ENCODE results near the gene UTP25.

UTP25 gene

DNA sequence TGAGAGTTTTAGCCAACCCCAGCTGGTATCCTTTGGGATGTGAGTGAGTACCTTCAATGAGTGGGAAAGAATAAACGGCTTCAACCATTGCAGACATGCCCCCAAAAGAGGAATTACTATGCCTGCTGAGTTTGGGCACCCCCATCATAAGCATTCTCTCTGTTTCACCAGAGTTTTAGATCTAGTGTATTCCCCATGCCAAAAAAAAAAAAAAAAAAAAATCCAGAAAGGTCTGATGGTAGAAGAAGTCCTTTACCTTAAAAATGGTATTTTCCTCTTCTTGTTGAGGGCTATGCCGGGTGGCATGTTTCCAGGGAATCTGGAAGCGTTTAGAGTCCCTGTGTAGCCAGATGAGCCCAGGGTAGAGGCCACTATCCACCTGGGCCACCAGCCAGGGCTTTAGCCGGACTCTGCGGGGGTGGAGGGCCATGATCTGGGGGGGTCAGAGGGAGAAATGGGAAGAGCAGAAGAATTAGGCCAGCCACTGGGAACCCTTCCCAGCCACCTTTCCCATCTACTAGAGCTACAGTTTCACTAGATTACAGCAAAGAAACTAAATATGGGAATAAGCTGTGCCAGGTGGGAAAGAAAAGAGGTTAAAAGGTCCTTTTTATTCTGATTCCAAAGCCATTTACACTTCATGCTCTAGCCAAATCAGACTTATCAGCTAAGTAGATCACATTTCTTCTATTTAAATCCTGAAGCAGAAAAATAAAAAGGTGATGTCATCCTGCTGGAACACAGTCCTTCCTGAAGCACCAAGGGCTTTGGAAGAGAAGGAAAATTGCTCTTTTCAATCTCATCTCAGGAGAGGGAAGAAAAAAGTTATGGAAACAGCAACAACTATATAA is 26.6 kb upstream of the UTP25 start:
- H3K4me3 ChIP-seq (replicated peaks; ENCODE audit: low read depth, low read length) = no peak overlapping the region
- no peak for DNase-seq (ENCODE audit: extremely low read depth, low read depth)
- TF ChIP-seq, protein P1, sequence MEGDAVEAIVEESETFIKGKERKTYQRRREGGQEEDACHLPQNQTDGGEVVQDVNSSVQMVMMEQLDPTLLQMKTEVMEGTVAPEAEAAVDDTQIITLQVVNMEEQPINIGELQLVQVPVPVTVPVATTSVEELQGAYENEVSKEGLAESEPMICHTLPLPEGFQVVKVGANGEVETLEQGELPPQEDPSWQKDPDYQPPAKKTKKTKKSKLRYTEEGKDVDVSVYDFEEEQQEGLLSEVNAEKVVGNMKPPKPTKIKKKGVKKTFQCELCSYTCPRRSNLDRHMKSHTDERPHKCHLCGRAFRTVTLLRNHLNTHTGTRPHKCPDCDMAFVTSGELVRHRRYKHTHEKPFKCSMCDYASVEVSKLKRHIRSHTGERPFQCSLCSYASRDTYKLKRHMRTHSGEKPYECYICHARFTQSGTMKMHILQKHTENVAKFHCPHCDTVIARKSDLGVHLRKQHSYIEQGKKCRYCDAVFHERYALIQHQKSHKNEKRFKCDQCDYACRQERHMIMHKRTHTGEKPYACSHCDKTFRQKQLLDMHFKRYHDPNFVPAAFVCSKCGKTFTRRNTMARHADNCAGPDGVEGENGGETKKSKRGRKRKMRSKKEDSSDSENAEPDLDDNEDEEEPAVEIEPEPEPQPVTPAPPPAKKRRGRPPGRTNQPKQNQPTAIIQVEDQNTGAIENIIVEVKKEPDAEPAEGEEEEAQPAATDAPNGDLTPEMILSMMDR (IDR thresholded peaks at IDR 0.05; ENCODE audit: low read depth, low read length, missing control alignments) = no peak

DNA sequence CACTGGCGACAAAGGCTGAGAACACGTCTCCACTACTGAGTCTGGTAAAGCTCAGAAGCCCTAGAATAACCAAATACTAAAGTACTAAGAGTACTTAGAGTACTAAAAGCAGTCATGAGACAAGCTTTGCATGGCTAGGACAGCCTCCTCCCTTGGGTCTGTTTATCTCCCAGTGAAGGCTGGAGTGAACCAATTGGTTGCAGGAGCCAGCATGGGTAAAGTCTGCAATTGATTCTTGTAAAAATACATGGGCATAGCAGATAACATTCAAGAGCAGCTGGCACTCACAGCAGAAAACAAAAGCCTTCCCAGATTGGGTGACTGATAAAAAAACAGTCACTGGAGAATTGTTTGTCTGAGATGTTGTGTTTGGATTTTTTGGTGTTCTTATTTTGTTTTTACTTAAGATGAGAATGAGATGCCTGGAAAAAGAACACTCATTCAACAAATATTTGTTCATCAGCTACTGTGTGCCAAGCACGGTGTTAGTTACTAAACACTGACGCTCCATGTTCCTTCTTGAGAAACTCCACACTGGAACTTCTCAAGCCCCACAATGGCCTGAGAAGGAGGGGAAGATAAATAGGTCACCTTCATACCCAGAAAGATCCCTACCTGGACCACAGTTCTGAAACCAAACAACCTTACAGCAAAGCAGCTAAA is 25.5 kb upstream of the UTP25 start:
- no peak for DNase-seq (ENCODE audit: extremely low read depth, low read depth)
- TF ChIP-seq, protein P1 (IDR thresholded peaks at IDR 0.05; ENCODE audit: low read depth, low read length, missing control alignments) = no peak

DNA sequence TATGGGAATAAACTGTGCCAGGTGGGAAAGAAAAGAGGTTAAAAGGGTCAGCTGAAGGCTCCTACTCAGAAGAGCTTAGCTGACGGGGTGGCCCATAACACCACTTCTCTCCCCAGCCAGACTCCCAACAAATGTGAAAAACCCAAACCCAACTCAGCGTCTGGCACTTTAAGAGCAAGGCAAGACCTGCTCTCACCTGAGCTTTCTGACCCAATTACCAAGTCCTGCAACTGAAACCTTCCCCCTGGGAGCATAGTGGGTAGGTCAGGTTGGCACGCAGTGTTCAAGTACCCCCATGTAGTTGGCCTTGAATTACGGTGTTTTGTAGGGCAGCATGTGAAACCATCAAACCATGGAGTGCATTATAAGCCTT is 25.0 kb upstream of the UTP25 start:
- TF ChIP-seq, protein P1 (IDR thresholded peaks at IDR 0.05; ENCODE audit: low read depth, low read length, missing control alignments) = no peak
- no peak for DNase-seq (ENCODE audit: extremely low read depth, low read depth)
- H3K4me3 ChIP-seq (replicated peaks; ENCODE audit: low read depth, low read length) = no peak overlapping the region

More for the DNA sequence above, 25.5 kb upstream of the UTP25 start:
- no peak overlapping the region for H3K4me3 ChIP-seq (replicated peaks; ENCODE audit: low read depth, low read length)

DNA sequence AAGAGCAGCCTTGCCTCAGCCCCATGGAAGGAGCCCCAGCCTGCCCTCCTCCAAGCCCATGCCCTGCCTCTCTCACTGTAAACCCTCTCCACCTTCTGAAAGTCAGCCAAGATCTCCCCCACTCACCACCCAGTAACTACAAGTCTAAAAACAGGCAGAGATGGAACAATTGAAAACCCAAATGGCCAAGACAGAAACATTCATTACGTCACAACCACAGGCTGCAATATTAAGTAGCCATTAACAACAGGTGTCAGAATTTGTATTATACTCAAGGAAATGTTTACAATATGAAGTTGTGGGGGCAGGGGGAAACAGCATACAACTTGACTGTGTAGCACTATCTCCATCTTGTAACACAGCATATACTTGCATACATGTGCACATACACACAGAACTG is 24.2 kb upstream of the UTP25 start:
- H3K4me3 ChIP-seq (replicated peaks; ENCODE audit: low read depth, low read length) = no peak overlapping the region
- TF ChIP-seq, protein P1 (IDR thresholded peaks at IDR 0.05; ENCODE audit: low read depth, low read length, missing control alignments) = no peak
- no peak for DNase-seq (ENCODE audit: extremely low read depth, low read depth)

DNA sequence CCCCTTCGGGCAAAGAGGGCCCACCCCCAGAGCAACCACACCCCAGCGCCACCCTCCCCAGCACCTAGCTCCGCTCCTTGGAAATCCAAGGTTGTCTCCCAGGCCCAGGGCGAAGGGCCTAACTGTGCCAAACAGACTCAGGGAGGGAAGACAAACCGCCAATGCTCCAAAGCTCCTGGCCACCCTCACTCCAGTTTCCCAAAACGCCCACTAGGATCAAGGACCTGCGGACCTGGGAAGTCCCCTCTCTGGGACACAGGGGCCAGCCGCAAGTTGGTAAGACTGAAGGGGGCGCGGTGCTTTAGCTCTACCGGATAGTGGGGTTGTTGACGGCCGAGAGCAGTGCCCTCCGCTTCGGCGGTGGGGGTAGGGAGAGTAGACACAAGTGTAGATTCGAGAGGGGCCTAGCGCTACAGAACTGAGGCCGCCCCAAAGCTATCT is 22.4 kb upstream of the UTP25 start:
- DNase-seq (ENCODE audit: extremely low read depth, low read depth) = no peak
- TF ChIP-seq, protein P1 (IDR thresholded peaks at IDR 0.05; ENCODE audit: low read depth, low read length, missing control alignments) = no peak
- peak overlapping the region; percentile 34; the same call in 1 of the 2 replicates for H3K4me3 ChIP-seq (replicated peaks; ENCODE audit: low read depth, low read length)

DNA sequence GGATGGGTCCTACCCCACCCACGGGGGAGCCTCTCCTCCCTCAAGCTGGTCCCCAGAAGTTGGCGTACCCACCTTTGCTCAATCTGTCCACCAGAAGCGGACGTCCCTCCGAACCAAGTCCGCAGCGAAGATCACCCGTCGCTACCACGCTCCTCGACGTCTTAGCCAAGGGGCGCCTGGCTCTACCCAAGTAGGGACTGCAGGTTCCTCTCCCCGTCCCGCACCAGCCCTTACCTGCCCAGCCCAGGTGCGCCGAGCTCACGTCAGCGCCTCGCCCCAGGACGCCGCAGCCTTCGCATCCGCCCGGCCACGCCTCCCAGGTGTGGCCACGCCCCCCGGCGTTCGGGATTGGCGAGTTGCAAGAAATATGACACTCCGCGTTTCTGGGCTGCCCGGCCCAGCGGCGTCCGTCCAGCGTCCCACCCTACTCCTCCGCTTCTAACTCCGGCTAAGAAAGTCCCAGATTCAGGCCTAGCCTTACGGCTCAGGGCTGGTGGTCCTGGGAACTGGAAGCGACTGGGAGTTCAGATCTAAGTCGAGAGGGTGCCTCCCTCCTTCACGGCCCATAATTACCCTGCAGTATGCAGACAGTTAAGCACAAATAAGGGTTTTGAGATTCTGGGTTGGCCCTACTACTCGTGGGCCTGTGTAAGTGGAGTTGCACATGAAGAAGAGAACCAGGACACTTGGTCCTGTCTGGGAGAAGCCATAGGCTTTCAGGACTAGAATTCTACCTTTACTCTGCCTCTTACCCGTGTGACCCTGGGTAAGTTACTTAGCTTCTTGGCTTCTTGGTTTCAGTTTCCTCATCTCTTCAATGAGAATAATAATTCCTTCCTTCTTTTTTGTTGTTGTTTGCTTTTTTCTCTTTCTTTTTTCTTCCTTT is 21.7 kb upstream of the UTP25 start, which contains the start of gene IRF6:
IRF6 (minus strand) TSS at position 268 of the 886 bp plus-strand sequence. CDS start 4,729 bp downstream, outside the sequence.
- TF ChIP-seq, protein P1 (IDR thresholded peaks at IDR 0.05; ENCODE audit: low read depth, low read length, missing control alignments) = no peak
- DNase-seq (ENCODE audit: extremely low read depth, low read depth) = no peak
- H3K4me3 ChIP-seq (replicated peaks; ENCODE audit: low read depth, low read length) = peak within 1 kb of the TSS; percentile 34
